ENCODE measurements around the gene CDH3.

CDH3 gene

GRCh38 chr16:68658341-68658973 lies 13.3 kb downstream of the CDH3 start:
- H3K27me3 ChIP-seq, result no peaks in the 10 kb centered on the region
- no peak overlapping the region for H3K4me2 ChIP-seq
- H3K36me3 ChIP-seq, result no peaks in the 10 kb centered on the region
- no peaks in the 10 kb centered on the region for H4K20me1 ChIP-seq
- no peaks in the 10 kb centered on the region for H3K9me3 ChIP-seq (replicated peaks in 1 of 11)
- H3K27ac ChIP-seq, result no peak overlapping the region
- no peak overlapping the region for H3K9ac ChIP-seq
- no peak overlapping the region for H3K4me3 ChIP-seq
- no peak for TF ChIP-seq Cebpa-rat (IDR thresholded peaks at IDR 0.05)
- H3K4me1 ChIP-seq, result peaks cover 0 to under 1% (median 0%) of the 10 kb centered on the region in 10 experiments; a peak in 1 of 20 replicates

GRCh38 chr16:68658974-68659360 lies 13.9 kb downstream of the CDH3 start:
- no peak overlapping the region for H3K9ac ChIP-seq
- no peak overlapping the region for H3K4me3 ChIP-seq
- H3K4me2 ChIP-seq, result no peak overlapping the region
- no peaks in the 10 kb centered on the region for H4K20me1 ChIP-seq
- H3K27ac ChIP-seq, result no peak overlapping the region
- H3K36me3 ChIP-seq, result no peaks in the 10 kb centered on the region
- H3K9me3 ChIP-seq (replicated peaks in 1 of 11), result no peaks in the 10 kb centered on the region
- peaks cover 0 to 5% (median 2%) of the 10 kb centered on the region in 10 experiments; a peak in 9 of 20 replicates for H3K4me1 ChIP-seq
- no peaks in the 10 kb centered on the region for H3K27me3 ChIP-seq
- TF ChIP-seq Cebpa-rat (IDR thresholded peaks at IDR 0.05), result no peak

GRCh38 chr16:68659412-68660358 lies 14.6 kb downstream of the CDH3 start:
- no peaks in the 10 kb centered on the region for H4K20me1 ChIP-seq
- H3K4me3 ChIP-seq, result no peak overlapping the region
- H3K9me3 ChIP-seq (replicated peaks in 1 of 11), result no peaks in the 10 kb centered on the region
- no peak overlapping the region for H3K27ac ChIP-seq
- H3K27me3 ChIP-seq, result no peaks in the 10 kb centered on the region
- H3K36me3 ChIP-seq, result no peaks in the 10 kb centered on the region
- H3K4me2 ChIP-seq, result no peak overlapping the region
- no peak overlapping the region for H3K9ac ChIP-seq
- no peak for TF ChIP-seq Cebpa-rat (IDR thresholded peaks at IDR 0.05)
- peaks cover 0 to 12% (median 9%) of the 10 kb centered on the region in 10 experiments; a peak in 17 of 20 replicates for H3K4me1 ChIP-seq

- H3K9me3 ChIP-seq (replicated peaks in 1 of 11), result no peaks in the 10 kb centered on the region
- no peak for TF ChIP-seq Cebpa-rat (IDR thresholded peaks at IDR 0.05)
- H3K4me2 ChIP-seq, result no peak overlapping the region
- no peak overlapping the region for H3K27ac ChIP-seq
- no peaks in the 10 kb centered on the region for H3K27me3 ChIP-seq
- peaks cover 0 to 19% (median 16%) of the 10 kb centered on the region in 10 experiments; a peak in 17 of 20 replicates for H3K4me1 ChIP-seq
- H3K36me3 ChIP-seq, result no peaks in the 10 kb centered on the region
- H4K20me1 ChIP-seq, result no peaks in the 10 kb centered on the region
- H3K9ac ChIP-seq, result no peak overlapping the region
- no peak overlapping the region for H3K4me3 ChIP-seq
Measured at GRCh38 chr16:68660359-68660795, 15.3 kb downstream of the CDH3 start.

- H3K36me3 ChIP-seq, result no peaks in the 10 kb centered on the region
- H4K20me1 ChIP-seq, result no peaks in the 10 kb centered on the region
- peaks cover 0 to 4% (median 0%) of the 10 kb centered on the region in 11 experiments; a peak in 3 of 22 replicates for H3K9me3 ChIP-seq (replicated peaks in 1 of 11)
- no peak overlapping the region for H3K27ac ChIP-seq
- H3K4me3 ChIP-seq, result no peak overlapping the region
- H3K9ac ChIP-seq, result no peak overlapping the region
- peaks cover 0 to 36% (median 32%) of the 10 kb centered on the region in 10 experiments; a peak in 18 of 20 replicates for H3K4me1 ChIP-seq
- H3K4me2 ChIP-seq, result no peak overlapping the region
- no peak for TF ChIP-seq Cebpa-rat (IDR thresholded peaks at IDR 0.05)
- no peaks in the 10 kb centered on the region for H3K27me3 ChIP-seq
Measured at GRCh38 chr16:68662035-68662434, 16.9 kb downstream of the CDH3 start.

- Histone ChIP-seq H3K36me3 (no peaks in the 10 kb centered on the region), H3K9ac (no peak overlapping the region), H3K27me3 (no peaks in the 10 kb centered on the region), H3K4me1 (peaks cover 22 to 55% (median 51%) of the 10 kb centered on the region in 10 experiments), H4K20me1 (no peaks in the 10 kb centered on the region), H3K9me3 (replicated peaks in 1 of 11) (peaks cover 0 to 4% (median 0%) of the 10 kb centered on the region in 11 experiments; a peak in 3 of 22 replicates), H3K27ac (peak overlapping the region in 6 of 11 experiments; percentile 96 to 99 (median 96); a peak in 10 of 22 replicates), H3K4me3 (no peak overlapping the region), H3K4me2 (peak overlapping the region in 9 of 11 experiments; percentile 25 to 91 (median 65); a peak in 18 of 22 replicates)
- no peak for TF ChIP-seq Cebpa-rat (IDR thresholded peaks at IDR 0.05)
Measured at GRCh38 chr16:68664297-68664696, 19.2 kb downstream of the CDH3 start.

- Histone ChIP-seq H3K9me3 (replicated peaks in 1 of 11) (peaks cover 0 to 9% (median 3%) of the 10 kb centered on the region in 11 experiments; a peak in 9 of 22 replicates), H3K4me2 (peak overlapping the region in 9 of 11 experiments; percentile 9 to 91 (median 72); a peak in 15 of 22 replicates), H3K27ac (peak overlapping the region in 9 of 11 experiments; percentile 27 to 99 (median 96); a peak in 16 of 22 replicates), H3K36me3 (no peaks in the 10 kb centered on the region), H3K4me3 (no peak overlapping the region), H4K20me1 (no peaks in the 10 kb centered on the region), H3K4me1 (peaks cover 26 to 67% (median 64%) of the 10 kb centered on the region in 10 experiments), H3K27me3 (no peaks in the 10 kb centered on the region), H3K9ac (peak overlapping the region in 1 of 11 experiments; percentile 35; a peak in 1 of 22 replicates)
- no peak for TF ChIP-seq Cebpa-rat (IDR thresholded peaks at IDR 0.05)
Measured at GRCh38 chr16:68665501-68665900, 20.4 kb downstream of the CDH3 start.

GRCh38 chr16:68668266-68668665 lies 23.2 kb downstream of the CDH3 start:
- peak overlapping the region in 10 of 11 experiments; percentile 49 to 99 (median 96); a peak in 19 of 22 replicates for H3K27ac ChIP-seq
- H3K9me3 ChIP-seq (replicated peaks in 1 of 11), result peaks cover 0 to 19% (median 4%) of the 10 kb centered on the region in 11 experiments; a peak in 14 of 22 replicates
- H3K9ac ChIP-seq, result peak overlapping the region in 9 of 11 experiments; percentile 10 to 83 (median 80); a peak in 17 of 22 replicates
- TF ChIP-seq Cebpa-rat (IDR thresholded peaks at IDR 0.05), result peak in 9 of 11 experiments; percentile 68 to 99 (median 94); a peak in 18 of 22 replicates
- H4K20me1 ChIP-seq, result no peaks in the 10 kb centered on the region
- H3K36me3 ChIP-seq, result no peaks in the 10 kb centered on the region
- peaks cover 32 to 92% (median 83%) of the 10 kb centered on the region in 10 experiments for H3K4me1 ChIP-seq
- 0 out of 20 replicates have a peak overlapping the region, but pooled peaks of 1 of the 10 experiments have one; percentile 30 for H3K4me3 ChIP-seq
- H3K4me2 ChIP-seq, result peak overlapping the region; percentile 55 to 91 (median 77)
- no peaks in the 10 kb centered on the region for H3K27me3 ChIP-seq

Data from BLaER1 treated with 17β-estradiol and CSF1 and Interleukin-3, amounts not matched to agents 10 nM and 100 nM (cell line).